HG02840 (cell line): ENCODE data around the gene TERF2IP.
A peak's percentile ranks its signal among the peaks of the same experiment; 100 is the strongest.

Experiments used
- ATAC-seq: cut with Tn5 transposase; IDR thresholded peaks from one replicate; pipeline ENCODE4 v1.9.1; 2021; ENCODE audit warnings: mild to moderate bottlenecking, moderate library complexity, moderate number of reproducible peaks; ENCODE audit not compliant: unreplicated experiment, low FRiP score

TERF2IP gene

GRCh38 chr16:75635036-75635435 is 12.5 kb upstream of the TERF2IP start:
- no peak for ATAC-seq

- ATAC-seq: no peak
Measured at GRCh38 chr16:75640598-75640997, 7.0 kb upstream of the TERF2IP start.

DNA sequence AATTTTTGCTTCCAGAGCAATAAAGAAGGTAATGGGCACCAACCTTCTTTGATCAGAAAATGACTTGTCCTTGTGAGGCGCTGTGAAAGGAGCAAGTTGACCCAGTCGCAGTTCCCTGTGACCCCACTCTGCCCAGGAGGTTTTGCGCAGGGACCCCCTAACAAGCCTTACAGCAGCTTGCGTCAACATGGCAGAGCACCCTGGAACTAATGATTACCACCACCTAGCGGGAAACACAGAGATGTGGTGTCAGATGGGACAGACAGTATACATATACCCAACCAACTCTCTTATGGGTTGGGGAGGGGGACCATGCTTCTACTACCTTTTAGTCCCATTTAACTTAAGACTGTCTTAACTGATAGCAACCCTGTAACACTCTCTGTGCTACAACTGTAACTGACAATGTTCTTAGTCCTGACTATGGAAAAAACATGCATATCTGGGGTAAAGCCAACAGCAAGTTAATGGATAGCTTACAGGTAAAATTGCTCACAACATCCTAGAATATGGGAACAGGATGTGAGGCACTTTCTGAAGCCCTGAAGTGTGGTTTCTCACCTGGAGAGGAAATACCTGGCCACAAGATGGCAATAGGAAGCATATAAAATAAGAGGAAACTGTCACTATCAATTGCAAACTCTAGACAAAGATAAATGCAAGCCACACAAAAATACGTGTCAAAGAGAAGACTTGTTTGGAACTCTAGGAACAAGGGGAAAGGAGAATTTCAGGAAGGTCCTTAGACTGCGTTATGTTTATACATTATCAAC is 3.1 kb upstream of the TERF2IP start:
- no peak for ATAC-seq

GRCh38 chr16:75647112-75647491 is 471 bp upstream of the TERF2IP start:
- ATAC-seq: peak; percentile 16

GRCh38 chr16:75648265-75649076 is 898 bp downstream of the TERF2IP start:
- ATAC-seq: peak; percentile 38

- ATAC-seq: no peak
Measured at GRCh38 chr16:75653922-75654321, 6.3 kb downstream of the TERF2IP start.

DNA sequence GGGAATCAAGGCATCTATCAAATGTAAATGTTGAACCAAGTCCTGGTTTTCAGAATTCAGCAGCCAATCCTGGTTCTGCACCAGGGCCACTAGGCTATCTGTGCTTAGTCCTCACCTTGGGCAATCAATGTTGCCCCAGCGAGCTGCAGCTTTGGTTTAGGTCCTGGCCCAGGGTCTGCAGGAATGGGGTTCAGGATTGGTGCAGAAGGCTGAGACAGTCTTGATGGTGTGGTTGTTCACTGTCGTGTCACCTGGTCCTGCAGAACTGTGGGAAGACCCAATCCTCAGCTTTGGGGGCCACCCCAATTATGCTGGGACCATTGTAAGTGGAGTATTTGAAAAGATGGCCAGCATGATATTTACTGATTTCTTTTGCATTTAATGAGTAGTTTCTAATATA is 10.6 kb downstream of the TERF2IP start:
- no peak for ATAC-seq

DNA sequence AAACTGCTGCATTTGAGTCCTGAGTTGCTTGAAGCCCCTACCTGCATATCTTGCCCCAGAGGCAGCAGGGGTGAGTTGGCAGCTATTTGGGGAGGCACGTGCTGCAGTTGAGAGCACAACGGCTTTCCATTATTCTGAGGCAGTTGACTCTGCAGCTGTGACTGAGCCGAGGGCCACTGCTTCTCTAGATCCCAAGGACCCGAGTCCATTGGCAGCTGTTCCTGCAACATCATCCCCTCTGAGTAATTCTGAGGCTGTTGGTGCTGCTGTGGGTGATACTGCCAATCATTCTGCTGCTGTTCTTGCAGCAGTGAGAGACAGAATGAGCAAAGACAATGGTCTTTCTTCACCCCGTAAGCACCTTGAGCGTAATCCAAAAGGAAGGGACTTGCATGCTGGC is 12.7 kb downstream of the TERF2IP start:
- no peak for ATAC-seq

- ATAC-seq: no peak
Measured at GRCh38 chr16:75660726-75661302, 13.2 kb downstream of the TERF2IP start.

GRCh38 chr16:75667503-75667902 is 19.9 kb downstream of the TERF2IP start:
- ATAC-seq: no peak

GRCh38 chr16:75676909-75677308 is 29.3 kb downstream of the TERF2IP start, which contains the start of gene CPHXL2:
Gene CPHXL2, minus strand, starts transcription at chr16:75677009. Its CDS starts 10 bp downstream, at chr16:75676999.
- no peak for ATAC-seq

DNA sequence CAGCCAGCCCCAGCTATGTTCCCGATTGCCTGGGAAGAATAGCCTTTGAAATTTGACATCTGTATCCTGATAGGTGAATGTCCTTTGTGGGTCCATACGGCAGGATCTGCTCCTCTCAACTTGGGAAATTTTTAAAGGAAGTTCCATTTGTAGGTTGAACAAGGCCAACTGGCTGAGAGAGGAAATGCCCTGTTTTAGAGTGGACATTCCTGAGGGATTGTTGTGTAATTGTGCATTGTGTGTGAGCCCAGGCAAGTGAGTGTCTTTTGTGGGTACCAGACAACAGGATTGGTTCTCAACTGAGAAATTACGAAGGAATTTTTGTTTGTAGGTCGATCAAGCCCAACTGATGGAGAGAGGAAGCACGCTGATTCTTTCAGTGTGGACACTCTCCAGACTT is 31.8 kb downstream of the TERF2IP start:
- no peak for ATAC-seq

GRCh38 chr16:75682308-75682707 is 34.7 kb downstream of the TERF2IP start:
- no peak for ATAC-seq

DNA sequence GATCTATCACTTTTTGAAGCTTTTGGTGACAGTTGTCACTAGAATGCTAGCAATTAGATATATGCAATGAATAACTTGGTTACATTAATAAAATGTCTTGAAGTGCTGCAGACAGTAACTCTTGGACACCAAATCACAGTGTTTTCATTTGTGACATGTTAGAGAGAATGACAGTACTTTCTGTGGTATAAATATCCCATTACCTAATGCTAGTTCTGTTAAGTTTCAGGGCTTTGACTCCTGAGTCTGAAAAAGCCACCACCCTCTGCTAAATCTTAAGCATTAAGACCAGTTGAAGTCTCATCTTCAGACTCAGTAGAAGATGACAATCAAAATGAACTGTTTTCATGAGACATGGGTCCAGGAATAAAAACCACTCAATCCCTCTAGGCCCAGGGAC is 39.8 kb downstream of the TERF2IP start:
- no peak for ATAC-seq

DNA sequence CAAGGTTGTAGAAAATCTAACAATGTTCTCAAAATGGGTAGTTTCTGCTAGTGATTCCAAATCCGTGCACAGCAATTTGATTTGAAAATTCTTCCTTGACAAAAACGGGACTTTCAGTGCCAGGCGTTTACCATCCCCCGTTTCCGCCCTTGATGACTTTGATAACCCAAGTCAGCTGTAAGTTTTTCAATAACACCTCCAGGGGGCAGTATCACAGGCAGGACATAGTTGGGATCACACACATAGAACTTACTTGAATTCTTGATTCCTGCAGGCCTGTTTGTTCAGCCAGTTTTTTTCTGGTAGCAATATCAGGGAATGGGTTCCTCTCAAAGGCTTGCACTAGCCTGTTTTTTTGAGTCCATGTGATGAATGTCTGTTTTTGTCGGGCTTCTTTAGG is 48.1 kb downstream of the TERF2IP start:
- ATAC-seq: no peak

GRCh38 chr16:75697571-75697970 is 50.0 kb downstream of the TERF2IP start:
- ATAC-seq: no peak

DNA sequence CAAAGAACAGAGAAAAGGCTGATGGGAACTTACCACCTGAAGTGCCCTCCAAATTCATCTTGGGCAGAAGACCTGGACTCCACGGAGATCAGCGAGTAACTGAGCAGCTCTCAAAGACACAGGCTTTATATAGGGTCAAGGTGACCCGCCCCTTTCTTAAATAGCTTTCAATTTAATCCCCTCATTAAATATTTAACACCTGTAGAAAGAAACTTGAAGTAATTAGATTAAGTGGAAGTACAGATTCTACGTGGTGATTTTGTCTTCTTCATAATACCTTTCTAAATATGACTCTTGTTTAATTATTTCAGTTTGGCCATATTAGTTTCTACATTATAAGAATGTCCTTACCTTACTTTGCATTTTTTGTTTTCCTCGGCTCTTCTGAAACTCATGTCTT is 53.8 kb downstream of the TERF2IP start, which contains the start of gene DUXB:
Gene DUXB (minus strand): TSS at position 101 of the 400 bp plus-strand sequence. CDS start 43 bp downstream, at position 58.
- no peak for ATAC-seq

GRCh38 chr16:75702242-75702641 is 54.7 kb downstream of the TERF2IP start:
- no peak for ATAC-seq

DNA sequence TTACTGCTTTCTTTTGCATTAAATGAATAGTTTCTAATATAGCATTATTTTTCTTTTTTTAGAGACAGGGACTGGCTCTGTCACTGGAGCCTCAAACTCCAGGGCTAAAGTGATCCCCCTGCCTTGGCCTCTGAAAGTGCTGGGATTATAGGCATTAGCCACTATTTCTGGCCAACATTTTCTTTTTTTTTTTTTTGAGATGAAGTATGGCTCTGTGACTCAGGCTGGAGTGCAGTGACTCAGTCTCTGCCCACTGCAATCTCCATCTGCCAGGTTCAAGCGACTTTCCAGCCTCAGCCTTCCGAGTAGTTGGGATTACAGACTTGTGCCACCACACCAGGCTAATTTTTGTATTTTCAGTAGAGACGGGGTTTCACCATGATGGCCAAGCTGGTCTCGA is 55.7 kb downstream of the TERF2IP start:
- ATAC-seq: no peak
